GM10266 (cell line): ENCODE measurements around the gene JMY.
"Not testable (repeated sequence)": the region's sequence is repeated elsewhere in the genome, so short reads cannot be mapped to it uniquely, and the experiment has no call there.

Experiments used
- DNase-seq: peaks from one replicate; pipeline ENCODE4 v3.0.0; 2012; ENCODE audit errors: extremely low spot score
- TF ChIP-seq, protein P1 (sequence below): IDR thresholded peaks from 2 replicates; pipeline ENCODE4 v1.5.1; 2012; ENCODE audit warnings: mild to moderate bottlenecking, low read depth; ENCODE audit not compliant: control insufficient read depth, insufficient read depth; ENCODE audit errors: missing control alignments

Gene JMY

DNA sequence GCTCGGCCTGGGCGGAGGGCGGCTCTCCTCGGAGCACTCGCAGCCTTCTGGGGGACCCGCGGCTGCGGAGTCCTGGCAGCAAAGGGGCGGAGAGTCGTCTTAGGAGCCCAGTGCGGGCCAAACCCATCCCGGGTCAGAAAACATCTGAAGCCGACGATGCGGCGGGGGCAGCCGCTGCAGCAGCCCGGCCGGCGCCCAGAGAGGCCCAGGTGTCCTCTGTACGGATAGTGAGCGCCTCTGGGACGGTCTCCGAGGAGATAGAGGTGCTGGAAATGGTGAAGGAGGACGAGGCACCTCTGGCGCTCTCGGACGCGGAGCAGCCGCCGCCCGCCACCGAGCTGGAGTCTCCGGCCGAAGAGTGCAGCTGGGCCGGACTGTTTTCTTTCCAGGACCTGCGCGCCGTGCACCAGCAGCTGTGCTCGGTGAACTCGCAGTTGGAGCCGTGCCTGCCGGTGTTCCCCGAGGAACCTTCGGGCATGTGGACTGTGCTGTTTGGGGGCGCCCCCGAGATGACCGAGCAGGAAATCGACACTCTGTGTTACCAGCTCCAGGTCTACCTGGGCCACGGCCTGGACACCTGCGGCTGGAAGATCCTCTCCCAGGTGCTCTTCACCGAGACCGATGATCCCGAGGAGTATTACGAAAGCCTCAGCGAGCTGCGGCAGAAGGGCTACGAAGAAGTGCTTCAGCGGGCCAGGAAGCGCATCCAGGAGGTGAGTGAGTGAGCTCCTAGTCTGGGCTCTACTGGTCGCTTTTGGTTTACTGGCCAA is 1.2 kb downstream of the JMY start:
- TF ChIP-seq, protein P1, sequence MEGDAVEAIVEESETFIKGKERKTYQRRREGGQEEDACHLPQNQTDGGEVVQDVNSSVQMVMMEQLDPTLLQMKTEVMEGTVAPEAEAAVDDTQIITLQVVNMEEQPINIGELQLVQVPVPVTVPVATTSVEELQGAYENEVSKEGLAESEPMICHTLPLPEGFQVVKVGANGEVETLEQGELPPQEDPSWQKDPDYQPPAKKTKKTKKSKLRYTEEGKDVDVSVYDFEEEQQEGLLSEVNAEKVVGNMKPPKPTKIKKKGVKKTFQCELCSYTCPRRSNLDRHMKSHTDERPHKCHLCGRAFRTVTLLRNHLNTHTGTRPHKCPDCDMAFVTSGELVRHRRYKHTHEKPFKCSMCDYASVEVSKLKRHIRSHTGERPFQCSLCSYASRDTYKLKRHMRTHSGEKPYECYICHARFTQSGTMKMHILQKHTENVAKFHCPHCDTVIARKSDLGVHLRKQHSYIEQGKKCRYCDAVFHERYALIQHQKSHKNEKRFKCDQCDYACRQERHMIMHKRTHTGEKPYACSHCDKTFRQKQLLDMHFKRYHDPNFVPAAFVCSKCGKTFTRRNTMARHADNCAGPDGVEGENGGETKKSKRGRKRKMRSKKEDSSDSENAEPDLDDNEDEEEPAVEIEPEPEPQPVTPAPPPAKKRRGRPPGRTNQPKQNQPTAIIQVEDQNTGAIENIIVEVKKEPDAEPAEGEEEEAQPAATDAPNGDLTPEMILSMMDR, result no peak
- peak; percentile 54 for DNase-seq

DNA sequence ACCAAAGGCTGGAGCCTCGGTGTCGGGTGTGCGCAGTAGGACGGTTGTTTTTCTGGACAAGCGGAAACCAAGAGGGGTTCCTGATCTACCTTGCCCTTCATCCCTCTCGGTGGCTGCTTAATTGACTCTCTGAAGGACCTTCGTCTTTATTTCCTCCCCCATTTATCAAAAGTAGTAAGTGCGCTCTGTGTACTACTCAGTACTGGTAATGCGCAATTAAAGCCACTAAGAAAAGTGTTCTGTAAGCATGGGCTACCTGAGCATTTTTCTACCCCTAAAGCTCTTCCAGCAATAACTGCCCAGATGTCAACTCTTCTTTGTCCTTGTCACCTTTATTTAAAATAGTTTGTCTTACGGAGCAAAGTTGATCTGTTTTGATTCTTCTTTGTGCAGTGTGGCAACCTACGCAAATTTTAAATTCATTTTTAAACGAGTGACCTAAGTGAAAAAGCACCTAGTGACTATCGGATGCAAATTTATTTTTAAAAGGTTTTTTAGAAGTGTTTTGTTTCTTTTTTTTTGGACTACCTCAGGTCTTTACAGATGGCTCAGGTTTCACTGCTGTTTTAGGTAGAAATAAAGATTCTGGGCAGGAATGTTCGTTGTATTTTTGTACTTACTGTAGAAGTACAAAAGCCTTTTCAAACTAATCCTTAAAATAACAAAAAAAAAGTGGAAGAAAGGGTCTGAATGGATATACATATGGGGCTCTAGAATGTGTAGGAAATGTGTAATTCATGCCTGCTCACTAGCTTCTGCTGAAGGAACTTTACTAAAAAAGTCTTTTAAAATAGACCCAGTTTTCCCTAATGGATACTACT is 2.0 kb downstream of the JMY start:
- TF ChIP-seq, protein P1, result no peak
- no peak for DNase-seq

DNA sequence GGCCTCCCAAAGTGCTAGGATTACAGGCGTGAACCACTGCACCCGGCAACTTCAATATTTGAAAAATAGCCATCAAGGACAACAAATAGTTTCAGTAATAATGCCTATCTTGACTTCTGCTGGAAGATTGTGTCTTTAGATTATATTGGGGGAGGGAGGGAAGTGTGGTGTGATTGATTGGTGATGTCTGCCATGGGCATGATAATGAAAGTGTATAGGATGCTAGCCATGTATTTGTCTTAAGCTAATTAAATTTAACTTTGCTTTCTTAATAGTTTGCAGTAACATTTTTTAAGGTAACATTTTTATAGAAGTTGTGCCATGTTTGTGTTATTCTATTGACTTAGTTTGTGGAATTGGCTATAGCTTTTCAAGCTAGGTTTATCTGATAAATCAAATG is 4.6 kb downstream of the JMY start:
- TF ChIP-seq, protein P1, result no peak

DNA sequence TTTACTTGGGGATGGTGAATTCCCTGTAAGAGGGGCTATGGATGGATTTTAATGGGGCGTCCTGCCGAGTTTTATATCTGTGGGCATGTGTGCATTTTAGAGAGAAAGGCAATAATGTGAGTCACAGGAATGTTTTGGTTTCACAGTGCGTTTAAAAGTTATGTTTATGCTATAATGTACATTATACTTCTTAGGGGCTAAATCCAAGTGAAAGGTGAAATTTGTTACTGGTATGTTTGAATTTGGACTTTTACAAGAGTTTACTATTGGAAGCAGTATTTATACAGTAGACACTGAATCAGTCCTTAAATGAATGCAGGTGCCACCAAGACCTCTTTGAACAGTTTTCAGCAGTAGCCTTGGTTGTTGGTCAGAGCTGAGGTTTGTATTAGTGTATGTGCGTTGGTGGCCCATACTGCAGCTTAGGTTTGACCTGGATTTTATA is 5.6 kb downstream of the JMY start:
- DNase-seq, result no peak
- TF ChIP-seq, protein P1, result no peak

More for the DNA sequence above, 4.6 kb downstream of the JMY start:
- DNase-seq, result no peak

GRCh38 chr5:79242242-79243039 is 6.5 kb downstream of the JMY start:
- DNase-seq, result no peak
- TF ChIP-seq, protein P1, result no peak

DNA sequence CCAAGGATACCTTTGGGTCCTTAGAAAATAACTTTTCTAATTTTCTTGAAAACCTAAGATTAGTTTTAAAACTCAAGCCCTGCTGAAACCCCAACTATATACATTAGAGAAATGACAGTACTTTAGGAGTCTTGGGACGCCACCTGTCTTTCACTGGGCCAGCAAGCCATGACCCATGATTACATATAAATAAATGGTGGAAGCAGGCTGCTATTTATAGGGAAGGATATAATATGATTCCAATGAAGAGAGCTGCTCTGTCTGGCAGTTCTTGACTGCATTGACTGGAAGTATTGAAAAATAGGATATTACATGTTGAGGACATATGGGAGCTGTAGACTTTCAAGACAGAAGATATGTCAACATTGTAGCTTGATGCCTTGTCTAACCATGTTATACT is 7.3 kb downstream of the JMY start:
- DNase-seq, result no peak
- TF ChIP-seq, protein P1, result no peak

GRCh38 chr5:79254067-79254466 is 18.1 kb downstream of the JMY start:
- DNase-seq, result not testable (repeated sequence)
